Astrocyte (in vitro differentiated cells and primary cell): ENCODE results near the gene VDAC1.

ENCODE experiments used
- CTCF ChIP-seq: IDR thresholded peaks from 2 replicates; pipeline ENCODE4 v1.5.1; 2011; ENCODE audit warnings: low read depth, mild to moderate bottlenecking, inconsistent platforms, low read length, moderate library complexity; ENCODE audit not compliant: insufficient read depth
- EZH2 ChIP-seq: IDR thresholded peaks from 2 replicates; pipeline ENCODE4 v1.6.1; 2012; ENCODE audit warnings: mild to moderate bottlenecking, low read length, inconsistent platforms; ENCODE audit not compliant: insufficient read depth

- TF ChIP-seq CTCF = no peak
- no peak for TF ChIP-seq EZH2
Observed at GRCh38 chr5:133991171-133991910, 13.4 kb downstream of the VDAC1 start.
